Measurements from ENCODE around the gene ADRM1. TPM values are rescaled to one million over a fixed set of nuclear protein-coding genes. Genes with fewer than 3 reads are reported as not detected.

ADRM1 gene
- total RNA-seq, 1 donor from 2014 or later = 125 TPM

Small RNAs within 50 kb of the gene (microRNA-seq; reads per million reads assigned to microRNA genes)
- gene MIR4758 = 15.3 reads per million, percentile 43 among the genes with 10 or more reads in this experiment

Other genes with a start within 250 kb of the ADRM1 start
- gene TAF4, start 237.1 kb upstream of the ADRM1 start, total RNA-seq = 11.8 and 12.6 TPM in 2 replicates
- gene LSM14B, start 180.5 kb upstream of the ADRM1 start, total RNA-seq = 24.9 and 27.1 TPM in 2 replicates
- 284 and 324 TPM in 2 replicates for gene PSMA7, start 159.6 kb upstream of the ADRM1 start, total RNA-seq
- gene SS18L1, start 159.2 kb upstream of the ADRM1 start, total RNA-seq = 13.2 and 16.3 TPM in 2 replicates
- gene MTG2, start 120.0 kb upstream of the ADRM1 start, total RNA-seq = 26.6 and 31.5 TPM in 2 replicates
- 0.07 TPM in 1 of 2 replicates, not detected in the other for gene HRH3, start 82.7 kb upstream of the ADRM1 start, total RNA-seq
- 55.8 and 60.3 TPM in 2 replicates for gene OSBPL2, start 64.5 kb upstream of the ADRM1 start, total RNA-seq
- 285 and 350 TPM in 2 replicates for gene LAMA5, start 64.3 kb downstream of the ADRM1 start, total RNA-seq
- gene RPS21, start 84.1 kb downstream of the ADRM1 start, total RNA-seq = 1,126 and 1,251 TPM in 2 replicates
- gene CABLES2, start 104.3 kb downstream of the ADRM1 start, total RNA-seq = 4.4 and 5.4 TPM in 2 replicates
- 0.14 TPM in 1 of 2 replicates, not detected in the other for gene RBBP8NL, start 124.5 kb downstream of the ADRM1 start, total RNA-seq
- gene GATA5, start 173.0 kb downstream of the ADRM1 start, total RNA-seq = not detected in 2 replicates

Measured in astrocyte (in vitro differentiated cells and primary cell).